Mesenchymal stem cell (in vitro differentiated cells and primary cell): ENCODE results near the gene TBC1D22A.
A peak's percentile ranks its signal among the peaks of the same experiment; 100 is the strongest.

Experiments used
- DNase-seq: peaks from one replicate; pipeline ENCODE4 v3.0.0-alpha.2; 2013
- H2AFZ ChIP-seq: one replicate; pipeline ENCODE4 v1.6.1; 2013; ENCODE audit warnings: low read depth, mild to moderate bottlenecking, control low read depth, inconsistent platforms, low read length, moderate library complexity
- H2AK5ac ChIP-seq: 2 replicates; pipeline ENCODE4 v1.6.1; 2013; ENCODE audit warnings: low read length, moderate library complexity, mild to moderate bottlenecking, inconsistent platforms; ENCODE audit not compliant: severe bottlenecking
- H2BK120ac ChIP-seq: one replicate; pipeline ENCODE4 v1.6.1; 2013; ENCODE audit warnings: low read depth, mild to moderate bottlenecking, inconsistent platforms, low read length, moderate library complexity
- H2BK12ac ChIP-seq, 2 experiments: one replicate each; pipeline ENCODE4 v1.6.1; 2013; ENCODE audit warnings: inconsistent platforms in 2 of 2, low read length in 2 of 2, mild to moderate bottlenecking in 2 of 2, moderate library complexity in 2 of 2, control low read depth in 1 of 2
- H2BK15ac ChIP-seq: one replicate; pipeline ENCODE4 v1.6.1; 2013; ENCODE audit warnings: mild to moderate bottlenecking, low read depth, inconsistent platforms; ENCODE audit not compliant: poor library complexity, severe bottlenecking
- H2BK5ac ChIP-seq: 2 replicates; pipeline ENCODE4 v1.6.1; 2013; ENCODE audit warnings: low read depth, mild to moderate bottlenecking, low read length, control low read depth, inconsistent platforms; ENCODE audit not compliant: poor library complexity, severe bottlenecking
- H3K14ac ChIP-seq, 2 experiments: one replicate each; pipeline ENCODE4 v1.6.1; 2013; ENCODE audit warnings: inconsistent platforms in 2 of 2, low read length in 2 of 2, control low read depth in 1 of 2, mild to moderate bottlenecking in 1 of 2, moderate library complexity in 1 of 2
- H3K18ac ChIP-seq, 2 experiments: one replicate each; pipeline ENCODE4 v1.6.1; 2013; ENCODE audit warnings: inconsistent platforms in 2 of 2, low read length in 2 of 2, control low read depth in 1 of 2, low read depth in 1 of 2, mild to moderate bottlenecking in 1 of 2
- H3K23ac ChIP-seq, 2 experiments: one replicate each; pipeline ENCODE4 v1.6.1; 2013; ENCODE audit warnings: inconsistent platforms in 2 of 2, low read length in 2 of 2, mild to moderate bottlenecking in 2 of 2, moderate library complexity in 2 of 2, control low read depth in 1 of 2
- H3K27ac ChIP-seq: 2 replicates; pipeline ENCODE4 v1.5.1; 2013; ENCODE audit warnings: mild to moderate bottlenecking, moderate library complexity, low read length, control low read depth, inconsistent platforms; ENCODE audit not compliant: poor library complexity, severe bottlenecking
- H3K27me3 ChIP-seq, 2 experiments: 2 replicates each; pipeline versions ENCODE4 v1.6.1 to v1.7.0; 2013; ENCODE audit warnings: low read length in 2 of 2, mild to moderate bottlenecking in 2 of 2, moderate library complexity in 2 of 2, control low read depth in 1 of 2, inconsistent platforms in 1 of 2; ENCODE audit not compliant: control insufficient read depth in 1 of 2, insufficient read depth in 1 of 2
- H3K36me3 ChIP-seq, 2 experiments: 2 replicates each; pipeline versions ENCODE4 v1.6.1 to v1.7.0; 2013; ENCODE audit warnings: low read length in 2 of 2, control low read depth in 1 of 2, inconsistent platforms in 1 of 2, low read depth in 1 of 2, mild to moderate bottlenecking in 1 of 2; ENCODE audit not compliant: insufficient read depth in 2 of 2, control insufficient read depth in 1 of 2
- H3K4ac ChIP-seq, 2 experiments: one replicate each; pipeline ENCODE4 v1.6.1; 2013; ENCODE audit warnings: inconsistent platforms in 2 of 2, low read length in 2 of 2, mild to moderate bottlenecking in 2 of 2, moderate library complexity in 2 of 2, control low read depth in 1 of 2, low read depth in 1 of 2
- H3K4me1 ChIP-seq: 2 replicates; pipeline ENCODE4 v1.6.1; 2013; ENCODE audit warnings: low read depth, low read length, control low read depth; ENCODE audit not compliant: control insufficient read depth, insufficient read depth
- H3K4me2 ChIP-seq: 2 replicates; pipeline ENCODE4 v1.6.1; 2013; ENCODE audit warnings: low read length, mild to moderate bottlenecking, inconsistent platforms; ENCODE audit not compliant: poor library complexity, severe bottlenecking
- H3K4me3 ChIP-seq, 2 experiments: 2 replicates each; pipeline versions ENCODE4 v1.5.1 to v1.7.0; 2013; ENCODE audit warnings: low read length in 2 of 2, mild to moderate bottlenecking in 2 of 2, control low read depth in 1 of 2, low read depth in 1 of 2; ENCODE audit not compliant: insufficient read depth in 1 of 2
- H3K79me1 ChIP-seq: replicated peaks from 2 replicates; pipeline ENCODE4 v1.6.1; 2013; ENCODE audit warnings: mild to moderate bottlenecking, control low read depth, low read length, inconsistent platforms; ENCODE audit not compliant: poor library complexity, severe bottlenecking
- H3K9ac ChIP-seq: 2 replicates; pipeline ENCODE4 v1.7.0; 2013; ENCODE audit warnings: mild to moderate bottlenecking, low read length, moderate library complexity
- H3K9me3 ChIP-seq: 2 replicates; pipeline ENCODE4 v1.7.0; 2013; ENCODE audit warnings: mild to moderate bottlenecking, low read length; ENCODE audit not compliant: control insufficient read depth
- H4K8ac ChIP-seq: one replicate; pipeline ENCODE4 v1.6.1; 2013; ENCODE audit warnings: inconsistent platforms, mild to moderate bottlenecking, low read length, moderate library complexity
- H4K91ac ChIP-seq: one replicate; pipeline ENCODE4 v1.6.1; 2013; ENCODE audit warnings: mild to moderate bottlenecking, low read length, inconsistent platforms
- WGBS: methylation state at CpG from one replicate; pipeline ENCODE4 v1.1.7; 2013; ENCODE audit warnings: mixed read lengths; 5-methylcytosine and 5-hydroxymethylcytosine counted together

TBC1D22A gene

GRCh38 chr22:47142427-47143046, 380.1 kb downstream of the TBC1D22A start:
- Histone ChIP-seq H2BK5ac (no peak overlapping the region), H2BK12ac (no peak overlapping the region)
- WGBS, result 85% methylated on average over 1 of the region's 2 CpGs

GRCh38 chr22:47143249-47143938, 380.9 kb downstream of the TBC1D22A start:
- Histone ChIP-seq H3K18ac (no peak overlapping the region), H2BK15ac (no peak overlapping the region), H4K91ac (no peak overlapping the region), H3K4me3 (no peak overlapping the region), H3K4me2 (no peak overlapping the region), H3K27ac (no peak overlapping the region), H2BK12ac (no peak overlapping the region), H3K4ac (no peak overlapping the region), H4K8ac (no peak overlapping the region), H3K9me3 (no peaks in the 10 kb centered on the region), H3K4me1 (peaks cover 9% of the 10 kb centered on the region), H3K23ac (no peak overlapping the region), H2BK5ac (no peak overlapping the region), H2BK120ac (no peak overlapping the region), H2AFZ (no peak overlapping the region), H3K36me3 (peaks cover 0 to 17% of the 10 kb centered on the region in 2 experiments), H3K14ac (no peak overlapping the region), H3K9ac (no peak overlapping the region), H3K79me1 (peaks cover 4% of the 10 kb centered on the region), H3K27me3 (no peaks in the 10 kb centered on the region), H2AK5ac (no peak overlapping the region)
- 92% methylated on average over 16 of the region's 16 CpGs for WGBS
- no peak for DNase-seq

More at GRCh38 chr22:47142427-47143046, 380.1 kb downstream of the TBC1D22A start:
- Histone ChIP-seq H3K18ac (no peak overlapping the region), H3K4me1 (peaks cover 9% of the 10 kb centered on the region), H2AK5ac (no peak overlapping the region), H3K79me1 (peaks cover 3% of the 10 kb centered on the region), H3K4me2 (no peak overlapping the region), H4K91ac (no peak overlapping the region), H3K9ac (no peak overlapping the region), H3K27ac (no peak overlapping the region), H3K23ac (no peak overlapping the region), H3K4me3 (peak overlapping the region in 1 of 2 experiments; percentile 35), H3K9me3 (no peaks in the 10 kb centered on the region), H3K27me3 (no peaks in the 10 kb centered on the region), H4K8ac (no peak overlapping the region), H2AFZ (no peak overlapping the region), H3K36me3 (peaks cover 0 to 23% of the 10 kb centered on the region in 2 experiments), H3K14ac (no peak overlapping the region), H2BK15ac (no peak overlapping the region), H3K4ac (no peak overlapping the region), H2BK120ac (no peak overlapping the region)
- DNase-seq, result no peak

- H3K4me1 ChIP-seq, result peaks cover 4% of the 10 kb centered on the region
- no peak overlapping the region for H3K4me3 ChIP-seq
- H3K4me2 ChIP-seq, result no peak overlapping the region
- no peak overlapping the region for H3K27ac ChIP-seq
- no peaks in the 10 kb centered on the region for H3K9me3 ChIP-seq
- H3K9ac ChIP-seq, result no peak overlapping the region
- H2BK15ac ChIP-seq, result no peak overlapping the region
- peaks cover 4% of the 10 kb centered on the region for H3K79me1 ChIP-seq
- 98% methylated on average over 23 of the region's 24 CpGs for WGBS
- no peaks in the 10 kb centered on the region for H3K27me3 ChIP-seq
- H2BK5ac ChIP-seq, result no peak overlapping the region
- H3K18ac ChIP-seq, result no peak overlapping the region
- H3K36me3 ChIP-seq, result peaks cover 0 to 13% of the 10 kb centered on the region in 2 experiments
- no peak overlapping the region for H2AK5ac ChIP-seq
- H4K8ac ChIP-seq, result no peak overlapping the region
- H2BK12ac ChIP-seq, result no peak overlapping the region
- H3K14ac ChIP-seq, result peak overlapping the region in 1 of 2 experiments; percentile 53
- DNase-seq, result no peak
- no peak overlapping the region for H3K23ac ChIP-seq
- no peak overlapping the region for H2AFZ ChIP-seq
- no peak overlapping the region for H2BK120ac ChIP-seq
- no peak overlapping the region for H4K91ac ChIP-seq
- H3K4ac ChIP-seq, result no peak overlapping the region
Observed at GRCh38 chr22:47144076-47144765, 381.8 kb downstream of the TBC1D22A start.

- no peak overlapping the region for H2AFZ ChIP-seq
- no peaks in the 10 kb centered on the region for H3K27me3 ChIP-seq
- H3K14ac ChIP-seq, result no peak overlapping the region
- H2AK5ac ChIP-seq, result no peak overlapping the region
- H2BK12ac ChIP-seq, result no peak overlapping the region
- no peak overlapping the region for H3K27ac ChIP-seq
- H4K91ac ChIP-seq, result no peak overlapping the region
- H2BK5ac ChIP-seq, result no peak overlapping the region
- no peak for DNase-seq
- H4K8ac ChIP-seq, result no peak overlapping the region
- H3K79me1 ChIP-seq, result peaks cover 4% of the 10 kb centered on the region
- H3K23ac ChIP-seq, result no peak overlapping the region
- no peak overlapping the region for H3K18ac ChIP-seq
- no peak overlapping the region for H3K4ac ChIP-seq
- peaks cover 0 to 10% of the 10 kb centered on the region in 2 experiments for H3K36me3 ChIP-seq
- no peak overlapping the region for H2BK15ac ChIP-seq
- no peak overlapping the region for H3K4me3 ChIP-seq
- H3K4me2 ChIP-seq, result no peak overlapping the region
- WGBS, result 96% methylated on average over 19 of the region's 21 CpGs
- peaks cover 4% of the 10 kb centered on the region for H3K4me1 ChIP-seq
- H2BK120ac ChIP-seq, result no peak overlapping the region
- no peak overlapping the region for H3K9ac ChIP-seq
- H3K9me3 ChIP-seq, result no peaks in the 10 kb centered on the region
Observed at GRCh38 chr22:47144791-47145425, 382.5 kb downstream of the TBC1D22A start.
